OCI-LY7 (cell line): ENCODE measurements around the gene HOXC9. TPM values are rescaled to one million over a fixed set of nuclear protein-coding genes. Genes with fewer than 3 reads are reported as not detected.

Experiments
- BruUV-seq: library from RNA; stranded (reverse); fragments of 400-500 nt; replicated peaks from 2 replicates; lab custom pipeline; 2021; lab: Mats Ljungman, UMichigan
- CTCF ChIA-PET: fragments of 300-600 bp; sonication (Branson Sonifier 250); formaldehyde crosslinking; loops from one replicate; lab custom pipeline; 2022; ENCODE audit warnings: antibody characterized with exemption; ENCODE audit not compliant: unreplicated experiment; lab: Charles Lee
- POLR2A ChIA-PET: fragments of 300-600 bp; sonication (Branson Sonifier 250); formaldehyde crosslinking; loops from one replicate; lab custom pipeline; 2022; ENCODE audit warnings: antibody characterized with exemption; lab: Charles Lee
- DNase-seq: peaks from one replicate; pipeline ENCODE4 v3.0.0-alpha.2; 2015; ENCODE audit warnings: low spot score
- H2AFZ ChIP-seq: fragments of 200-600 bp; sonication (generic), shearing (Covaris generic); 2 replicates; pipeline ENCODE4 v1.6.1; 2014; ENCODE audit warnings: mild to moderate bottlenecking, antibody characterized with exemption, low read length, moderate library complexity
- H3K27ac ChIP-seq: fragments of 200-600 bp; sonication (generic); 2 replicates; pipeline ENCODE4 v1.5.1; 2014; ENCODE audit warnings: mixed run types, low read depth, mild to moderate bottlenecking, moderate library complexity, low read length, inconsistent platforms; ENCODE audit not compliant: poor library complexity, severe bottlenecking
- H3K36me3 ChIP-seq: fragments of 200-600 bp; sonication (generic); 2 replicates; pipeline ENCODE4 v1.6.1; 2014; ENCODE audit warnings: mild to moderate bottlenecking, antibody characterized with exemption, low read length, moderate library complexity, mixed read lengths; ENCODE audit not compliant: insufficient read depth
- H3K4me1 ChIP-seq: fragments of 200-600 bp; sonication (generic); 2 replicates; pipeline ENCODE4 v1.5.1; 2014; ENCODE audit warnings: mild to moderate bottlenecking, low read length; ENCODE audit not compliant: insufficient read depth, poor library complexity, severe bottlenecking
- H3K4me2 ChIP-seq: fragments of 200-600 bp; sonication (generic); 2 replicates; pipeline ENCODE4 v1.6.1; 2014; ENCODE audit warnings: mild to moderate bottlenecking, low read length
- H3K4me3 ChIP-seq: fragments of 200-600 bp; sonication (generic); 2 replicates; pipeline ENCODE4 v1.5.1; 2014; ENCODE audit warnings: mild to moderate bottlenecking, low read depth, low read length; ENCODE audit not compliant: poor library complexity, severe bottlenecking
- H3K79me2 ChIP-seq: fragments of 200-600 bp; sonication (generic); 2 replicates; pipeline ENCODE4 v1.6.1; 2016; ENCODE audit warnings: low read depth, mild to moderate bottlenecking, low read length, moderate library complexity, mixed read lengths; ENCODE audit not compliant: insufficient read depth
- H3K9me2 ChIP-seq: fragments of 200-600 bp; sonication (generic); 2 replicates; pipeline ENCODE4 v1.6.1; 2016; ENCODE audit warnings: mild to moderate bottlenecking, low read length, mixed read lengths; ENCODE audit not compliant: insufficient read depth
- H3K9me3 ChIP-seq: fragments of 200-600 bp; sonication (generic); 2 replicates; pipeline ENCODE4 v1.6.1; 2014; ENCODE audit warnings: mild to moderate bottlenecking, mixed run types, low read length, mixed read lengths
- H4K20me1 ChIP-seq: fragments of 200-600 bp; sonication (generic); 2 replicates; pipeline ENCODE4 v1.6.1; 2014; ENCODE audit warnings: mild to moderate bottlenecking, antibody characterized with exemption, low read length, moderate library complexity, mixed read lengths; ENCODE audit not compliant: insufficient read depth
- CTCF ChIP-seq: fragments of 200-600 bp; sonication (generic); conservative IDR thresholded peaks from 2 replicates; pipeline ENCODE4 v1.5.1; 2014; ENCODE audit warnings: mild to moderate bottlenecking, antibody characterized with exemption, low read length, moderate library complexity, mixed read lengths
- EZH2phosphoT487 ChIP-seq: fragments of 200-600 bp; sonication (generic); IDR thresholded peaks from 2 replicates; pipeline ENCODE4 v1.6.1; 2018; ENCODE audit warnings: low read depth, borderline replicate concordance, mild to moderate bottlenecking, mixed run types, antibody characterized with exemption, low read length, moderate library complexity, mixed read lengths
- intact Hi-C: fragments of 100-400 bp; cut with micrococcal nuclease; formaldehyde crosslinking; loops from one replicate; pipeline ENCODE4 v1.10.0; 2022; ENCODE audit not compliant: unreplicated experiment
- total RNA-seq, 2 experiments: library from RNA; depleted of rRNA in 1 of 2; stranded (reverse); fragments of >200 nt in 1 of 2; shearing (Covaris generic) in 1 of 2; gene quantifications; 2 replicates each; pipeline ENCODE4 v1.2.3, GENCODE V29; 2014 to 2022

HOXC9 gene
- total RNA-seq, 2 experiments from 2014 or later: 0.42 TPM; not detected in 1

- H3K9me3 ChIP-seq: no peaks in the 10 kb centered on the region
- peak within 1 kb of the TSS; percentile 41 for H3K4me2 ChIP-seq
- no peaks in the 10 kb centered on the region for H4K20me1 ChIP-seq
- peak; percentile 76 for TF ChIP-seq CTCF
- no peak for TF ChIP-seq EZH2phosphoT487
- intact Hi-C loops: loop anchor here (10.0 kb wide), 2 partner anchors 190 to 280 kb away; no protein-coding TSS in a partner anchor
- no TSS peak for BruUV-seq
- DNase-seq: peak; percentile 95
- peaks cover 49% of the 10 kb centered on the region for H3K4me1 ChIP-seq
- H2AFZ ChIP-seq: peak within 1 kb of the TSS; percentile 10; the same call in 1 of the 2 replicates
- no peaks in the 10 kb centered on the region for H3K79me2 ChIP-seq
- CTCF ChIA-PET: interaction anchor here (0.5 to 1.2 kb wide), 5 partner anchors 11 to 224 kb away, joined by 3 read pairs; no protein-coding TSS in a partner anchor
- POLR2A ChIA-PET: interaction anchor here (0.6 kb wide), 1 partner anchor 32 kb away, joined by 4 read pairs; no protein-coding TSS in a partner anchor
- H3K27ac ChIP-seq: no peak within 1 kb of the TSS
- H3K4me3 ChIP-seq: peak within 1 kb of the TSS; percentile 30
- no peaks in the 10 kb centered on the region for H3K36me3 ChIP-seq
- no peaks in the 10 kb centered on the region for H3K9me2 ChIP-seq
Observed at GRCh38 chr12:53984901-53985691, 14.9 kb upstream of the HOXC9 start, which contains the start of gene HOXC10. HOXC10 (plus strand) TSS chr12:53985146; CDS start chr12:53985260, 114 bp downstream.

- no peak for DNase-seq
- POLR2A ChIA-PET: interaction anchor here (0.6 kb wide), 2 partner anchors 31 to 43 kb away, joined by 4 to 6 read pairs; no protein-coding TSS in a partner anchor
- TF ChIP-seq CTCF (no peak), EZH2phosphoT487 (no peak)
- Histone ChIP-seq H3K9me2 (no peaks in the 10 kb centered on the region), H3K36me3 (no peaks in the 10 kb centered on the region), H3K4me3 (no peak overlapping the region), H2AFZ (no peak overlapping the region), H3K9me3 (no peaks in the 10 kb centered on the region), H3K27ac (no peak overlapping the region), H3K79me2 (no peaks in the 10 kb centered on the region), H3K4me2 (peak overlapping the region; percentile 14; the same call in 1 of the 2 replicates), H4K20me1 (no peaks in the 10 kb centered on the region), H3K4me1 (peaks cover 49% of the 10 kb centered on the region)
- CTCF ChIA-PET: interaction anchor here (0.6 kb wide), 1 partner anchor 223 kb away, joined by 3 read pairs; no protein-coding TSS in a partner anchor
- BruUV-seq: no TSS peak
- intact Hi-C loops: loop anchor here (10.0 kb wide), 2 partner anchors 191 to 281 kb away; no protein-coding TSS in a partner anchor
Observed at GRCh38 chr12:53985692-53985993, 14.3 kb upstream of the HOXC9 start.
